Kasumi-1 (cell line): Measurements from ENCODE around the gene IDE.

Experiments
- DNase-seq, 2 experiments: peaks; one replicate each; lab custom pipeline; 2025; lab: John Stamatoyannopoulos, UW

The IDE gene

DNA sequence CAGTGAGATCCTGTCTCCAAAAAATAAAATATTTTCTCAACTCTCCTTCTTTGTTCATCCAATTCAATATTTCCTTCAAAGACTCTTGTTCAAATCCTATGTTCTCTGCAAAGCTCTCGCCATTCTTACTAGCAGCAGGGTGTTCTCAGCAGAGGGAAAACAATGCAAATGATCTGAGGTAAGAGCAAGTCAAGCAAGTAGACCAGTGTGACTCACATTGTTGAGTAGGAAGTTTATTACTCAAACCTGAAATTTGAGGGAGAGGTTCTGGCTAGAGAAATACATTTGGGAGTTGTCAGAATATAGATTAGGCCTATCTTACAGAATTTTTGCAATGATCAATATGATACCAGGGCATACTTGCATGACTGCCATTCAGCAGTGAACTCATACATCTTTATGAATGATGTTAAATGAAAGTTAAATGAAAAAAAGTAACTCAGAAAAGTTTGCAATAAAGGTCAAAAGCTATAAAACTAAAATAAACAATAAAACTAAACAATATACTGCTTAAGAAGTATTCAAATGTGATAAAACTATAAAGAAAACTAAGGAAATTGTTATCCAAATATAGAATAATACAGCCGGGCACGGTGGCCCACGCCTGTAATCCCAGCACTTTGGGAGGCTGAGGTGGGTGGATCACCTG is 5.8 kb downstream of the IDE start:
- no peak for DNase-seq

- DNase-seq = no peak
These were observed 11.5 kb downstream of the IDE start for GRCh38 chr10:92562424-92562823.

GRCh38 chr10:92559046-92559445 is 14.8 kb downstream of the IDE start:
- no peak for DNase-seq

DNA sequence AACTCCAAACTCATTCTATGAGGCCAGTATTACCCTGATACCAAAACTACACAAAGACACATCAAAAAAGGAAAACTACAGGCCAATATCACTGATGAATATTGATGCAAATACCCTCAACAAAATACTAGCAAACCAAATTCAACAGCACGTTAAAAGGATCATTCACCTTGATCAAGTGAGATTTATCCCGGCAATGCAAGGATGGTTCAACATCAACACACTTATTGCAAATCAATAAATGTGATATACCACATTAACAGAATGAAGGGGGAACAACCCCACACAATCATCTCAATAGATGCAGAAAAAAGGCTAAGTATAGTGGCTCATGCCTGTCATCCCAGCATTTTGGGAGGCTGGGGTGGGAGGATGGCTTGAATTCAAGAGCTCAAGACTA is 19.9 kb downstream of the IDE start:
- no peak for DNase-seq

- peak in 1 of 2 experiments; percentile 38 for DNase-seq
These were observed 21.6 kb downstream of the IDE start for GRCh38 chr10:92552310-92552709.

GRCh38 chr10:92550924-92551323 is 23.0 kb downstream of the IDE start:
- no peak for DNase-seq

DNA sequence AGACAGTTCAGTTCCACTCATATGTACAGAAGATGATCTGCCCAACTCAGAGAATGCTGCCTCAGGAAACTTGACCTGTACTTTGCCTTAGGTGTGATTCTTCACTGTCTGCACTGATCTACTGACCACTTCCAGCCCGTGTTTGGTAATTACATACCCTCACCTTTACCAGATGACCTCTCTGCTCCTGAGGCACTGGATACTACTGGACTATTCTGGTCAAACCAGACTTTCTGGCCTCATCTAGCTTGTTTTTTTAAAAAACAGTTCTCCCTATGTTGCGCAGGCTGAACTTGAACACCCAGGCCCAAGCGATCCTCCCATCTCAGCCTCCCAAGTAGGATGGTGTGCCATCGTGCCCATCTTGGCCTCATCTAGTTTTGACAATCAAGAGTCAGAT is 26.2 kb downstream of the IDE start:
- DNase-seq = no peak

GRCh38 chr10:92545556-92545955 is 28.3 kb downstream of the IDE start:
- no peak for DNase-seq

- DNase-seq = peak; percentile 95 to 98
These were observed 29.6 kb downstream of the IDE start for GRCh38 chr10:92544296-92544695.

DNA sequence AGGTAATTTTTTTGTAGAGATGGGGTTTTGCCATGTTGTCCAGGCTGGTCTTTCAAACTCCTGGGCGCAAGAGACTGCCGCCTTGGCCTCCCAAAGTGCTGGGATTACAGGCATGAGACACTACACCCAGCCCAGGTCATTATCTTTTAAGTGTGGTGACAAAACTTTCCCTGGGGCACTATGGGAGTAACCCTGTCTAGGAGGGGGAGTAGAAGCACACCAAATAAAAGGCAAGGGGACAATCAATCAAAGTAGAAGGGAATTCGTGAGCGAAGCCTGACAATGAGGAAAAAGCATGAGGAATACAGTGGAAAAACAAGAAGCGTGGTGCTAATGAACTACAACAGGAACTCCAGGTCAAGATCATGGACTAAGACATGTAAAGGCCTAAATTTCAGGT is 31.4 kb downstream of the IDE start:
- DNase-seq = no peak

GRCh38 chr10:92541583-92541982 is 32.3 kb downstream of the IDE start:
- no peak for DNase-seq

DNA sequence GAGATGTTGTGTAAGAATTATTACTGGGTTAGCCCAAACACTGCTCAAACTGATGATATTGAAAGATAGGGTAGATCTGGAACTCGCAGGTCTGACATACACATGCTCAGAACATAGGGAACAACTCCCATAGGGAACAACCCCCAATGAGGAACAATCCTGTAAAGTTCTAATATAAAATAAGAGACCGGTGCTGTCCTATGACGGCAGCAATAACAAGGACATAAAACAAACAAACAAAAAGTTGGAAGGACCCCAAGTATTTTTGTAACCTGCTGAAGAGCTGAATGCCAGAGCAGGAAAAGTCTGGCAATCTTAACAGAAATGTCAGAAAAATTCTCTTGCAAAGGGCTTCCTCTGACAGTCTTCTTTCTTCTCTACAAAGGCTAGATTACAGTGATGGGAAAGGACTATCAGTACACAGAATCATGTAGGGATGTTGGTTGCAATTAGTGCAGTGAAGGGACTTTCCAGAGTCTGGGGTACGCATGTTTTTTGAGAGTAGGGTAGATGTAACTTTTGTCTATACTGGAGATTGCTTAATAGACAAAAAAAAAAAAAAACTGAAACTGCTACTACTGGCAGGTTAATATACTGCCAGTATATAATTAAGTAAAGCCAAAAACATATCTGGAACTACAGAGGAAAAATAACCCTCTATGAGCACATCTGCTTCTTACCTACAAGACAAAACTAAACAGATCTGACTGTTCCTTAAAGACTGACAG is 35.5 kb downstream of the IDE start:
- no peak for DNase-seq

GRCh38 chr10:92530891-92531535 is 42.9 kb downstream of the IDE start:
- no peak for DNase-seq

DNA sequence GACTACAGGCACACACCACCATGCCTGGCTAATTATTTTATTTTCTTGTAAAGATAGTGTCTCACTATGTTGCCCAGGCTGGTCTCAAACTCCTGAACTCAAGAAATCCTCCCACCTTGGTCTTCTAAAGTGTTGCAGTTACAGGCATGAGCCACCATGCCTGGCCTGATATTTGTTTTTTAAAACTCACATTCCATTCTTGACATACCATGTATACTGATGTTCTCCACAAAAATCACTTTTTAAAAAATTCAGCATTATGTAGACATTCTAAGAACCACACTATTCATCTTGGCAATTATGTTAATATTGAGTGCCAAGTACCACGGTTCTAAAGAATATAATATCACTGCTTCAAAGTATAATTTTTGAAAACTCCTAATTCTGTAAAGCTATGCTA is 43.5 kb downstream of the IDE start:
- no peak for DNase-seq

GRCh38 chr10:92527716-92528115 is 46.2 kb downstream of the IDE start:
- no peak for DNase-seq

GRCh38 chr10:92523639-92524038 is 50.3 kb downstream of the IDE start:
- no peak for DNase-seq

DNA sequence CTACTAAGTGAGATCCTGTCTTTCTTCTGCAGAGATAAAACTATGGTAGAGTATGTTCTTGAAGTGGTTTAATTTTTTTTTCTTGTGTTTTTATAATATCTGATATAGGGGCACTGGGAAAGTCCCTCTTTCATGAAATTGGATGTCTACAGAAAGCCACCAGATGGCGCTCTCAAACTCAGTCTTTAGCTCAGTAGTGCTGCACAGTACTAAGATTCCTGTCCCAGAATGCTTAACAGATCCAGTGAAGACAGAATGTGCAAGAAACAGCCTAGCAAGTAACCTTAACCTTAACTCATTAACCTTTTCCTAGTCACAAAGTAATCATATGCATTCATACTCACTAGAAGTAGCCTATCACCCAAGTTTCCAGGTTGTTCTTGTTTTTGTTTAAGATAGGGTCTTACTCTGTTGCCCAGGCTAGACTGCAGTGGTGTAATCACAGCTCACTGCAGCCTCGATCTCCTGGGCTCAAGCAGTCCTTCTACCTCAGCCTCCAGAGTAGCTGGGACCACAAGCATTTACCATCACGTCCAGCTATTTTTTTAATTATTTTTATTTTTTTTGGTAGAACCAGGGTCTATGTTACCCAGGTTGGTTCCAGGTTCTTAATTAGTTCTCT is 56.7 kb downstream of the IDE start:
- DNase-seq = peak; percentile 88 to 93

- no peak for DNase-seq
These were observed 65.0 kb downstream of the IDE start for GRCh38 chr10:92508866-92509265.

DNA sequence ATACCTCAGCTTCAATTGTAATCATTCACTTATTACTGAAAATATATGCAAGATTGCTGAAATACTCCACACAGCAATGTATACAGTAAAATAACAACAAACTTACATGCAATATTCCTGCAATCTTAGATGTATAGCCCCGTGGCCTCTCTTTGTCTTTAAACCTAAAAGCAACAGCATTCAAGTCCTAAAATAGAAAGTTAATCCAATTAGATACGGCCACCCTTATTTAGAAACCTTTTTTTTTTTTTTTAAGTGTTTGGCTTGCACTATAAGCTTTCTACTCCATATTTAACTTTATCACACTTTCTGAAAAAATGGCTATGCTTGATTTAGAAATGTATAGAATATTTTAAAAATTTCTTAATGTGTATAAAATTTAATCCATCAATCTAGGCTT is 67.6 kb downstream of the IDE start:
- DNase-seq = no peak

DNA sequence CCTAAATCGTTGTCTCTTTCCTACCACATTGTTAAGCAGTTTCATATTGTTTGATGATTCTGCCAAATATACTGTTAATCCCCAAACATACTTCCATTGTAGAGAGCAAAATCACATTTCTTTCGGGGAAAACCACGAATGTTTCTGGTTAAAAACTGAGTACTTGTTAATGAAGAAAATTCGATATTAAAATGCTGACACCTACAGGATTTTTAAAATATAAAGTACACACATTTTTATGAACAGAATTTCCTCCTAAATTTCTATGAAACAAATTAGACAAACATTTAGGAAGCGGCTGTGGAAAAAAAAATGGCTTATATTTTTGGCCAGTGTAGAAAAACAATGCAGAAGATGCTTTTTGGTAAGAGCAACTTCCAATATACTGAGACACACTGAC is 68.8 kb downstream of the IDE start:
- DNase-seq = no peak

DNA sequence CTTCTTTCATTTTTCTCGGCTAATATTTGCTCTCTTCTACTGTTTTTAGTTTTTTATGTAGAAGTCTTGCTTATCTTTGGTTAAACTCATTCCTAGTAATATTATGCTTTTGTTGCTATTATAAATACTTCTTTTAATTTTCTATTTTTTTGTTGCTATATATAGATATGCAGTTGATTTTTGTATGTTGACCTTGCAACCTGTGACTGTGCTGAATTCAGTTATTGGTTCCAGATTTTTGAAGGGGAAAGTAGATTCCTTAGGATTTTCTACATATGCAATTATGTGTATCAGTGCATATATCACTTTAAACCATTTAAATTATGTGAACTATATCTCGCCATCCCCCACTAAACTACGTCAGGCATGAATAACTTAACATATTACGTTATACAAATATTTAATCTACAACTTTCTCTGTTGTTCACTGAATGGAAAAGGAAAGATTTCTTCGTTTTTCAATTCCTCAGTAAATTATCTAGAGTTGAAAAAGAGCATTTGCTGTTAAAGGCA is 71.5 kb downstream of the IDE start:
- no peak for DNase-seq

GRCh38 chr10:92493362-92493761 is 80.5 kb downstream of the IDE start:
- no peak for DNase-seq

DNA sequence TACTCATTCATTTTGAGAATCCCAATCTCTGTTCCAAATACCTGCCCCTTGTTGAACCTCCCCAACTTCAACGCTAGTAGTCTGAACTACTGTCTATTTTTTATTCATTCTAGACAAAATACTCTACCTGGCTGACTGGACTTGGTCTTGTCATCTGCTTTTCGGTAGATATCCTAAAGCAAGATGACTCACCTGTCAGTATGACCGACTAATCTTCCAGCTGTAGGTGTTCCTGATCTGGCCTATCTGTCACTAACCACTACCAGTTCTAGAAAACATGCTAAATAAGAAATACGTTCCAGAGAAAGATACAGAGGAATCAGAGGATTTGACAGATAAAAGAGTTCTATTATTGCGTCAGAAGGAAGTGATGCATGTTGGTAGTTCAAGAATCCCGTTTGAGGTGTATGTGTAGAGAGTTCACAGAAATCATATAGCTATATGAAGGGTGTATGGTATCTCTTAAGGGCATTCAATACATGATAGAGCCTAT is 81.1 kb downstream of the IDE start:
- no peak for DNase-seq
